Stomach (tissue), 9 donors: ENCODE measurements around the gene ARHGAP32. TPM values are rescaled to one million over a fixed set of nuclear protein-coding genes. Genes with fewer than 3 reads are reported as not detected.

Source experiments
- DNase-seq, 2 donors: peaks; one replicate each; pipeline versions ENCODE4 v3.0.0 to v3.0.0-alpha.2; 2013 to 2019
- H3K27ac ChIP-seq, 5 donors: fragments of 200-600 bp in 4 of 5; sonication (generic) in 4 of 5; one replicate each; pipeline ENCODE4 v1.5.1; 2013 to 2019; ENCODE audit warnings: mild to moderate bottlenecking in 1 of 5, moderate library complexity in 1 of 5
- H3K27me3 ChIP-seq, 3 donors: fragments of 200-600 bp; sonication (generic); one replicate each; pipeline ENCODE4 v1.5.1; 2017 to 2019; ENCODE audit warnings: mixed run types in 1 of 3
- H3K36me3 ChIP-seq, 4 donors: fragments of 200-600 bp; sonication (generic); 1 replicate in 3 of 4; 2 replicates in 1 of 4; pipeline ENCODE4 v1.5.1; 2016 to 2019
- H3K4me1 ChIP-seq, 4 donors: fragments of 200-600 bp; sonication (generic); one replicate each; pipeline ENCODE4 v1.5.1; 2016 to 2019
- H3K4me3 ChIP-seq, 4 donors: fragments of 200-600 bp; sonication (generic) in 3 of 4; one replicate each; pipeline ENCODE4 v1.5.1; 2016 to 2019; ENCODE audit warnings: mild to moderate bottlenecking in 1 of 4
- H3K9me3 ChIP-seq, 4 donors: fragments of 200-600 bp; sonication (generic); one replicate each; pipeline ENCODE4 v1.5.1; 2016 to 2019
- EP300 ChIP-seq: sonication (generic); formaldehyde crosslinking; IDR thresholded peaks from one replicate; pipeline ENCODE4 v1.6.1; 2017; ENCODE audit warnings: antibody characterized with exemption
- POLR2A ChIP-seq, 4 donors: fragments of 450-650 bp; IDR thresholded peaks; one replicate each; pipeline ENCODE4 v1.6.1; 2016; ENCODE audit warnings: antibody characterized with exemption in 4 of 4, control low read depth in 2 of 4, mild to moderate bottlenecking in 1 of 4, moderate library complexity in 1 of 4
- POLR2AphosphoS5 ChIP-seq, 3 donors: sonication (generic); formaldehyde crosslinking; IDR thresholded peaks; one replicate each; pipeline ENCODE4 v1.6.1; 2016; ENCODE audit warnings: antibody characterized with exemption in 3 of 3
- WGBS, 5 donors: extraction: QIAGEN DNeasy Blood & Tissue Kit in 3 of 5; methylation state at CpG; one replicate each; pipeline versions ENCODE4 v1.1.5 to v1.1.7; 2013 to 2018; 5-methylcytosine and 5-hydroxymethylcytosine counted together
- intact Hi-C: fragments of 100-400 bp; cut with DNase I; formaldehyde crosslinking; loops from one replicate; pipeline ENCODE4 v1.15.1; 2023; ENCODE audit warnings: low total_unique reads
- polyA plus RNA-seq, 3 donors: library from polyadenylated mRNA; stranded (reverse); fragments of 200-250 nt; gene quantifications; one replicate each; pipeline ENCODE4 v1.2.3, GENCODE V29; 2013
- total RNA-seq, 5 donors: library from RNA; depleted of rRNA; stranded (reverse); fragments of >200 nt; gene quantifications; one replicate each; pipeline versions ENCODE4 v1.1.0 to v1.2.3, GENCODE V29; 2014 to 2016
- TF ChIP-seq, protein P1 (sequence below), 7 experiments: fragments of 450-650 bp in 4 of 7; fragments of 200-600 bp in 3 of 7; sonication (generic) in 3 of 7; IDR thresholded peaks; one replicate each; pipeline ENCODE4 v1.5.1; 2016 to 2019; ENCODE audit warnings: antibody characterized with exemption in 7 of 7, control low read depth in 2 of 7, mild to moderate bottlenecking in 1 of 7
- donor health status: healthy with polysubstance abuse.
- donor health status: Bipolar disorder and iron deficiency.
- donor health status: healthy.

The ARHGAP32 gene
- total and polyA plus RNA-seq, 8 donors = 2.9 to 70.1 (median 34.3) TPM

DNA sequence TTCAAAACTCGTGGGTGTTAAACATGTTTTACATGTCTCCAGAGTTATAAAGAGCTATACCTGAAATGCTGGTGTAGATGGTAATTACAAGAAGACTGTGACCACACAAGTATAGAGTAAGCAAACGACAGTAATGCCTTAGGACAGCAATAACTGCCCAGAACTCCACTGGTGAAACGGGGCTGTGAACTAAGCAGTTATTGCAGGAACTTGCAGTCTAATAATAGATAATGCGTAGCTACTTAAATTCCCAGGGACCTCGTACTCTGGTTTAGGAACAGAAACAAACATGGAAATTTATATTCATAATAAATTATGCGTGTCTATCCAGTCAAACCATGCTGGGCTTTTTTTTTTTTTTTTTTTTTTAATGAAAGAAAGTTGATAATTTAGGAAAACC, 224.5 kb downstream of the ARHGAP32 start:
- TF ChIP-seq, protein P1, sequence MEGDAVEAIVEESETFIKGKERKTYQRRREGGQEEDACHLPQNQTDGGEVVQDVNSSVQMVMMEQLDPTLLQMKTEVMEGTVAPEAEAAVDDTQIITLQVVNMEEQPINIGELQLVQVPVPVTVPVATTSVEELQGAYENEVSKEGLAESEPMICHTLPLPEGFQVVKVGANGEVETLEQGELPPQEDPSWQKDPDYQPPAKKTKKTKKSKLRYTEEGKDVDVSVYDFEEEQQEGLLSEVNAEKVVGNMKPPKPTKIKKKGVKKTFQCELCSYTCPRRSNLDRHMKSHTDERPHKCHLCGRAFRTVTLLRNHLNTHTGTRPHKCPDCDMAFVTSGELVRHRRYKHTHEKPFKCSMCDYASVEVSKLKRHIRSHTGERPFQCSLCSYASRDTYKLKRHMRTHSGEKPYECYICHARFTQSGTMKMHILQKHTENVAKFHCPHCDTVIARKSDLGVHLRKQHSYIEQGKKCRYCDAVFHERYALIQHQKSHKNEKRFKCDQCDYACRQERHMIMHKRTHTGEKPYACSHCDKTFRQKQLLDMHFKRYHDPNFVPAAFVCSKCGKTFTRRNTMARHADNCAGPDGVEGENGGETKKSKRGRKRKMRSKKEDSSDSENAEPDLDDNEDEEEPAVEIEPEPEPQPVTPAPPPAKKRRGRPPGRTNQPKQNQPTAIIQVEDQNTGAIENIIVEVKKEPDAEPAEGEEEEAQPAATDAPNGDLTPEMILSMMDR (IDR thresholded peaks at IDR 0.05) = no peak
- TF ChIP-seq POLR2A (IDR thresholded peaks at IDR 0.05) = no peak
- no peak for TF ChIP-seq EP300
- no peak for TF ChIP-seq POLR2AphosphoS5 (IDR thresholded peaks at IDR 0.05)
- no peaks in the 10 kb centered on the region for H3K27me3 ChIP-seq
- no peaks in the 10 kb centered on the region for H3K4me1 ChIP-seq
- no peak overlapping the region for H3K27ac ChIP-seq
- no peaks in the 10 kb centered on the region for H3K9me3 ChIP-seq
- intact Hi-C loops = no loop called here
- H3K36me3 ChIP-seq = peaks cover 28 to 52% (median 46%) of the 10 kb centered on the region in 4 donors
- no peak for DNase-seq
- 82 to 88% (median 84%) methylated on average over 6 of the region's 6 CpGs for WGBS, 5 donors
- no peak overlapping the region for H3K4me3 ChIP-seq

DNA sequence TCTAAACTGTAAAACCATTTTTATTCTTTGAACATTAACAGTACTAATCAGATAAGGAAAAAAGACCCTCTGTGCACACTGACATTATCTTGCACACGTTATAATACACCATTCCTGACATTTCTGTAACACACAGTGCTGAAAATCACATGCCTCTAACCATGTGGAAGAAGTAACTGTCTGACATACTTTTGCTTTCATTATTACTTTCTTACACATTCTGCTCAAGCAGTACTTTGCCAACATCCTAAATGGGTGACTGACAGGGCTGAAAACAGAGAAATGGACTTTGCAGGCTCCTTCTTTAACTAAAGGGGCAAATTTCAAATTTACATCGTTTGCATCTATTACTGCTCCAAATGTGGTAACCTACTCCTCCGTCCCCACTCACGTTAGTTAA, 226.6 kb downstream of the ARHGAP32 start:
- H3K36me3 ChIP-seq = peaks cover 16 to 31% (median 28%) of the 10 kb centered on the region in 4 donors
- peak in 1 of 2 donors; percentile 23 for DNase-seq
- no peaks in the 10 kb centered on the region for H3K4me1 ChIP-seq
- 41 to 58% (median 45%) methylated on average over 4 of the region's 4 CpGs for WGBS, 5 donors
- intact Hi-C loops = no loop called here
- no peaks in the 10 kb centered on the region for H3K9me3 ChIP-seq
- no peak overlapping the region for H3K4me3 ChIP-seq
- no peak overlapping the region for H3K27ac ChIP-seq
- TF ChIP-seq EP300 = no peak
- TF ChIP-seq, protein P1 (IDR thresholded peaks at IDR 0.05) = no peak
- TF ChIP-seq POLR2AphosphoS5 (IDR thresholded peaks at IDR 0.05) = no peak
- TF ChIP-seq POLR2A (IDR thresholded peaks at IDR 0.05) = no peak
- no peaks in the 10 kb centered on the region for H3K27me3 ChIP-seq

DNA sequence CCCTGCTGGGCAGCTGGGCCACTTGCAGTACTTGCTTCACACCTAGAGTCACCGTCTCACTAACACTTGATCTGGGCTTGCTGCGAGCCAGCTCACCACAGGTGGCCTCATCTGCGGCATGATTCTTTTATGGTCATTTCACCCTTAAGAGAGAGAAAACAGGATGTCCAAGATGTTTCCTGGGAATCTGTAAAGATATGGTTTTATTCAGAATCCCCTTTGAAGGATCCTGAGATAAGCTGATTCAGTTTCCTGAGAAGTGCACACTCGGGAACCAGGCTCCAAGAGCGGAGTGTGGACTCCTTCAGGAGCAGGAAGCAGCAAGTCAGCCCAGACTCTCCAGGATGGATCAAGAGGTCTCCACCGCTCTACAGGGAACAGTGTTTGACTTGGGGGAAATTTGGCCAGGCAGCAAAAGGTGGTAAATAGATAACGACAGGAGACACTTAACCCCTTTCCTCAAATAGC, 227.6 kb downstream of the ARHGAP32 start:
- H3K4me1 ChIP-seq = no peaks in the 10 kb centered on the region
- no peak for TF ChIP-seq POLR2A (IDR thresholded peaks at IDR 0.05)
- TF ChIP-seq, protein P1 (IDR thresholded peaks at IDR 0.05) = no peak
- no peak for TF ChIP-seq EP300
- no peak for TF ChIP-seq POLR2AphosphoS5 (IDR thresholded peaks at IDR 0.05)
- intact Hi-C loops = no loop called here
- no peak overlapping the region for H3K27ac ChIP-seq
- no peaks in the 10 kb centered on the region for H3K9me3 ChIP-seq
- H3K27me3 ChIP-seq = no peaks in the 10 kb centered on the region
- DNase-seq = no peak
- peaks cover 6 to 21% (median 18%) of the 10 kb centered on the region in 4 donors for H3K36me3 ChIP-seq
- WGBS, 5 donors = 79 to 90% (median 81%) methylated on average over 7 of the region's 7 CpGs
- no peak overlapping the region for H3K4me3 ChIP-seq

DNA sequence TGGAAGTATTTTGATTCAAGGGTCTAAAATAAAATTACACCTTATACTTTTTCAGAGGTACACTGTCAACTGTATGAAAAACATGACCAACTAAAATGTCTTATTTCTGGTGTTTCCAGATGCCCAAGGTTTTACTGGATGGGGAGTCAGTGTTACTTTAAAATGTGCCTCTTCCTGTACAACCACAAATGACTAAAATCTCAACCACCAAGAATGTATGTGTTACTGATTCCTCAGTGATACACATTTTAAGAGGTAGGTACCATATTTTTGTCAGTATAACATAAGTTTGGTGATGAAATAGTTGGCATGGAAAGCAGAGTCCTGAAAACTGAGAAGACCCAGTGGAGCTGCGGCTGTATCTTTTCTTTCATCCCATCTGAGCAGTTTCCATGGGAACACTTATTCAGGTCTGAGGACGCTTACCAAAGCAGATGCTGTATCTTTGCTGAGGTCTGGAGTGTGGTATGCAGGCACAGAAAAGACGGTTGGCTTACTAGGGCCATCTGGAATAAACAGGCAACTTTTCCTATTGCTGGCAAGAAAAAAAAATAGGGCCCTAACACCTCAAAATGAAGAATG, 228.3 kb downstream of the ARHGAP32 start:
- Histone ChIP-seq H3K4me3 (no peak overlapping the region), H3K27me3 (no peaks in the 10 kb centered on the region), H3K9me3 (no peaks in the 10 kb centered on the region), H3K36me3 (peaks cover 0 to 14% (median 11%) of the 10 kb centered on the region in 4 donors), H3K4me1 (no peaks in the 10 kb centered on the region), H3K27ac (no peak overlapping the region)
- 82 to 87% (median 86%) methylated on average over 3 of the region's 3 CpGs for WGBS, 5 donors
- intact Hi-C loops = no loop called here
- no peak for TF ChIP-seq POLR2AphosphoS5 (IDR thresholded peaks at IDR 0.05)
- TF ChIP-seq, protein P1 (IDR thresholded peaks at IDR 0.05) = no peak
- TF ChIP-seq POLR2A (IDR thresholded peaks at IDR 0.05) = no peak
- no peak for TF ChIP-seq EP300
- DNase-seq = no peak
